Thoracic aorta (tissue), 2 donors: Measurements from ENCODE around the gene CXCL14. TPM values are rescaled to one million over a fixed set of nuclear protein-coding genes. Genes with fewer than 3 reads are reported as not detected.

ENCODE experiments used
- ATAC-seq: fragments of 150-250 bp; one replicate; pipeline ENCODE4 v1.8.0; 2017; ENCODE audit warnings: low read depth; ENCODE audit not compliant: insufficient number of reproducible peaks, low FRiP score
- DNase-seq: peaks from one replicate; pipeline ENCODE4 v3.0.0-alpha.2; 2020; ENCODE audit warnings: low spot score
- H3K27ac ChIP-seq, 2 donors: fragments of 200-600 bp; sonication (generic); 1 replicate in 1 of 2; 2 replicates in 1 of 2; pipeline ENCODE4 v1.5.1; 2016; ENCODE audit warnings: mild to moderate bottlenecking in 2 of 2, moderate library complexity in 2 of 2
- H3K27me3 ChIP-seq: fragments of 200-600 bp; sonication (generic); replicated peaks from 2 replicates; pipeline ENCODE4 v1.6.0; 2016; ENCODE audit warnings: mild to moderate bottlenecking; ENCODE audit not compliant: insufficient read depth
- H3K36me3 ChIP-seq: fragments of 200-600 bp; sonication (generic); one replicate; pipeline ENCODE4 v1.5.1; 2016
- H3K4me1 ChIP-seq, 2 donors: fragments of 200-600 bp; sonication (generic); 1 replicate in 1 of 2; 2 replicates in 1 of 2; pipeline versions ENCODE4 v1.5.1 to v1.6.0; 2016; ENCODE audit warnings: low read depth in 2 of 2, mild to moderate bottlenecking in 1 of 2; ENCODE audit not compliant: control insufficient read depth in 1 of 2
- H3K4me3 ChIP-seq: fragments of 200-600 bp; sonication (generic); 2 replicates; pipeline ENCODE4 v1.5.1; 2016; ENCODE audit warnings: mild to moderate bottlenecking
- H3K9me3 ChIP-seq: fragments of 200-600 bp; sonication (generic); 2 replicates; pipeline ENCODE4 v1.5.1; 2016
- CTCF ChIP-seq: fragments of 200-600 bp; sonication (generic); IDR thresholded peaks from one replicate; pipeline ENCODE4 v1.5.1; 2019; ENCODE audit warnings: antibody characterized with exemption
- total RNA-seq, 2 donors: library from RNA; depleted of rRNA; stranded (reverse); fragments of >200 nt; gene quantifications; one replicate each; pipeline versions ENCODE4 v1.1.0 to v1.2.3, GENCODE V29; 2016

Gene CXCL14
- total RNA-seq, 2 donors from 2014 or later: 27.5 to 28.7 TPM

- ATAC-seq: no peak
- H3K27me3 ChIP-seq: no peaks in the 10 kb centered on the region
These were observed 5.5 kb upstream of the CXCL14 start for GRCh38 chr5:135584276-135584675.

GRCh38 chr5:135582099-135582781 lies 3.4 kb upstream of the CXCL14 start:
- Histone ChIP-seq H3K27me3 (no peaks in the 10 kb centered on the region), H3K4me3 (no peak overlapping the region)

More at GRCh38 chr5:135584276-135584675, 5.5 kb upstream of the CXCL14 start:
- no peaks in the 10 kb centered on the region for H3K9me3 ChIP-seq
- H3K36me3 ChIP-seq: no peaks in the 10 kb centered on the region
- no peak overlapping the region for H3K27ac ChIP-seq
- no peak for TF ChIP-seq CTCF
- H3K4me1 ChIP-seq: no peaks in the 10 kb centered on the region
- no peak for DNase-seq
- no peak overlapping the region for H3K4me3 ChIP-seq

GRCh38 chr5:135578305-135578684 lies 496 bp downstream of the CXCL14 start:
- Histone ChIP-seq H3K4me3 (peak overlapping the region; percentile 16), H3K9me3 (no peaks in the 10 kb centered on the region), H3K27me3 (no peaks in the 10 kb centered on the region), H3K36me3 (no peaks in the 10 kb centered on the region), H3K27ac (no peak overlapping the region), H3K4me1 (no peaks in the 10 kb centered on the region)
- DNase-seq (no peak), ATAC-seq (no peak)
- no peak for TF ChIP-seq CTCF

More at GRCh38 chr5:135582099-135582781, 3.4 kb upstream of the CXCL14 start:
- TF ChIP-seq CTCF: no peak
- H3K27ac ChIP-seq: no peak overlapping the region
- H3K36me3 ChIP-seq: no peaks in the 10 kb centered on the region
- H3K4me1 ChIP-seq: no peaks in the 10 kb centered on the region
- no peak for DNase-seq
- H3K9me3 ChIP-seq: no peaks in the 10 kb centered on the region
- no peak for ATAC-seq

- no peaks in the 10 kb centered on the region for H3K4me1 ChIP-seq
- DNase-seq (no peak), ATAC-seq (no peak)
- no peaks in the 10 kb centered on the region for H3K27me3 ChIP-seq
- no peaks in the 10 kb centered on the region for H3K9me3 ChIP-seq
- TF ChIP-seq CTCF: no peak
- H3K36me3 ChIP-seq: no peaks in the 10 kb centered on the region
- no peak overlapping the region for H3K4me3 ChIP-seq
- H3K27ac ChIP-seq: no peak overlapping the region
These were observed 1.4 kb downstream of the CXCL14 start for GRCh38 chr5:135577421-135577820.

GRCh38 chr5:135576075-135576599 lies 2.7 kb downstream of the CXCL14 start:
- H3K4me3 ChIP-seq: no peak overlapping the region
- no peak overlapping the region for H3K27ac ChIP-seq
- DNase-seq (no peak), ATAC-seq (no peak)
- no peaks in the 10 kb centered on the region for H3K9me3 ChIP-seq
- no peaks in the 10 kb centered on the region for H3K4me1 ChIP-seq
- H3K36me3 ChIP-seq: no peaks in the 10 kb centered on the region
- H3K27me3 ChIP-seq: no peaks in the 10 kb centered on the region
- no peak for TF ChIP-seq CTCF
